Upper lobe of left lung (tissue), 4 donors: ENCODE results near the gene EXT2.

ENCODE experiments used
- POLR2A ChIP-seq, 4 donors: fragments of 450-650 bp; IDR thresholded peaks; one replicate each; pipeline ENCODE4 v1.5.1; 2016 to 2017; ENCODE audit warnings: antibody characterized with exemption in 4 of 4, mild to moderate bottlenecking in 2 of 4
- POLR2AphosphoS5 ChIP-seq, 2 donors: sonication (generic); formaldehyde crosslinking; IDR thresholded peaks; one replicate each; pipeline ENCODE4 v1.5.1; 2017; ENCODE audit warnings: antibody characterized with exemption in 2 of 2

GRCh38 chr11:44047931-44048431, 47.5 kb upstream of the EXT2 start, which contains the start of gene ACCSL:
- TF ChIP-seq POLR2A (IDR thresholded peaks at IDR 0.05) (no peak), POLR2AphosphoS5 (IDR thresholded peaks at IDR 0.05) (no peak)
